DMS53 treated with DMSO at 0.1 percent for 48 hours (cell line): ENCODE measurements around the gene TMEM30B.
"Not testable (repeated sequence)": the region's sequence is repeated elsewhere in the genome, so short reads cannot be mapped to it uniquely, and the experiment has no call there.

Source experiments
- DNase-seq: peaks from one replicate; lab custom pipeline; 2025; ENCODE audit not compliant: unreplicated experiment; lab: John Stamatoyannopoulos, UW

The TMEM30B gene

GRCh38 chr14:61266891-61267740, 14.0 kb downstream of the TMEM30B start:
- no peak for DNase-seq

DNA sequence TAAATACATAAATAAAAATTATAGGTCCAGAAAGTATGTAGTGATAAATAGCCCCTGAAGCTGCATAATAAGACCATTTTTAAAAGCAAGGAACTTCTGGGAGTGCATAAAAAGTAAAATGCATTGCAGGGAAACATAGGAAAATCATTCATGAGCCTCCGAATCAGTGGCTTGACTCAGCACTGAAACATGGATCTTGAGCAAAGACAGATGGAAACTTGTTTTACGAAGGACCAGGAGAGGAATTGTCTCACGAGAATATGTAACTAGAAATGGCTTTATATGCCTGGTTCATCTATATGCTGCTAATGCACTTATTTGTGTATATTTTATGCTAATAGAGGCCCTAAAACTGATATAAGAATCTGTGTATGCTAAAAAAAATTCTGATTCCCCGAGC, 14.7 kb downstream of the TMEM30B start:
- DNase-seq = no peak

- DNase-seq = no peak
These were observed 16.5 kb downstream of the TMEM30B start for GRCh38 chr14:61264651-61265050.

DNA sequence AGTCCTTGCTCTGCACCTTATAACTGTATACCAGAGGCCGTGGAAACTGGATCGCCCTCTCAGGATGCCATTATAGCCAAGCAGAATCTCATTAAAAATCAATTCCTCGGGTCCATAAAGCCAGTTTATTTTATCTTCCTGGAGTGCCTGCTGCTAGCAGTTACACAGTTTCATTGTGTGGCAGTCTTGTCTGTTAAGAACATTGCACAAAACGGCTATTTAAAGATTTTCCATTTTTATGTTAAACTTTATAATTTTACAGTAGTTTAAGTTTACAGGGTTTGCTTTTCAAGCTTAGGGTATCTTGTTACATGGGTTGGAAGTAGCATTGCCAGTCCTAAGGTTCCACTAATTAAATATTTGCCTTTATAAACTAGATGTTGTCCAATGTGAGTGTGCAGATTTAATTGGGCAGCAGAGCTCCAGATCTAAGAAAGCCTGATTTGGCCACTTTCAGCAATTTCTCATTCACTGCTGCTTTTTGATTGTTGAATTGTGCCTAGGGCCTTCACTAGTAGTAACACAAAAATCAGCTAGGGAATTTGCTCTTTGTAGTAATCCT, 17.0 kb downstream of the TMEM30B start:
- no peak for DNase-seq

DNA sequence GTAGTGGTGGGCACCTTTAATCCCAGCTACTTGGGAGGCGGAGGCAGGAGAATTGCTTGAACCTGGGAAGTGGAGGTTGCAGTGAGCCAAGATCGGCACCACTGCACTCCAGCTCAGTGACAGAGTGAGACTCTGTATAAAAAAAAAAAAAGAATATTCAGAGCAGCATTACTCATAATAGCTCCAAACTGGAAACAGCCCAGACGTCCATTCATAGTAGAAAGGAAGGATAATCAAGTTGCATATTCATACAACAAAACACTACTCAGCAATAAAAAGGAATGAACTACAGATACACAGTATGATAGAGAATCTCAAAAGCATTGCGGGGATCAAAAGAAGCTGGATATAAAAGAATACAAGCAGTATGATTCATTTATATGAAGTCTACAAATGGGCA, 19.1 kb downstream of the TMEM30B start:
- DNase-seq = no peak

DNA sequence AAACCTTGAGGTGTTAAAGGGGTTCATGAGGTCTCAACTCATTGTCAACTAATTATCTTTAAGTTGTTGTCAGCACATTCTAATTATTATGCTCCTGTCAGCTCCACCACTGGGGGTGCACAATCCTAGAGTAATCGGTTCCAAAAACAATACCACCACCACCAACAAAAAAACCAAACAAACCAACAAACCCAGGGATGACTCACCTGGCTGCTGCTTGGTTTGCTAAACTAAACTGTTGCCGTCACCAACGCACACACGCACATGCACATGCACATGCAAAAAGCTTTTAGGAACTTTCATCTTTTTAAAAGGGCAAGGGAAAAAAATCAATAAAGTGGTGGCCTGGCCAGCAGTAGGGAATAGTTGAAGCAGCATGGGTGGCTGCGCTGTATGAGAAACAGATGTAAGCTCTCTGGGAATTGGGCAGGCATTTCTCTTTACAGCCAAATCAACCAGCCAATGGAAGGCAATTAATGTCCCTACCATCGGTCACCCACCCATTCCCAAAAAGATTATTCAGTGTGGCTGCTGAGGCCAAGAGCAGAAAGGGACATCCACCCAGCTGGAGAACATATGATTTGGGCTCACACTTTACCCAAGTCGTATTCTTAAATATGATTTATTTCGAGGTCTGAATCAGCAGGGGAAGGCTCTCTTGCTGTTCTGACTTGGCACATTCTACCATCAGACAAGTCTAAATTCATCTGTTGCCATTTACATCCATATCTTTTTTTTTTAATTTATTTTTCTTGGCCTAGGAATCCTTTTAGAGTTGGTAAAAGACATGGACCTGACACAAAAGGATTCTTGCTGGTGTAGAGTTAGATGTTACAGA, 20.0 kb downstream of the TMEM30B start:
- DNase-seq = peak; percentile 31

- DNase-seq = no peak
These were observed 22.2 kb downstream of the TMEM30B start for GRCh38 chr14:61258985-61259384.

- no peak for DNase-seq
These were observed 23.6 kb downstream of the TMEM30B start for GRCh38 chr14:61257469-61258057.

- DNase-seq = no peak
These were observed 24.2 kb downstream of the TMEM30B start for GRCh38 chr14:61256826-61257468.

GRCh38 chr14:61255968-61256367, 25.2 kb downstream of the TMEM30B start:
- DNase-seq = no peak

GRCh38 chr14:61254808-61255526, 26.2 kb downstream of the TMEM30B start:
- no peak for DNase-seq

DNA sequence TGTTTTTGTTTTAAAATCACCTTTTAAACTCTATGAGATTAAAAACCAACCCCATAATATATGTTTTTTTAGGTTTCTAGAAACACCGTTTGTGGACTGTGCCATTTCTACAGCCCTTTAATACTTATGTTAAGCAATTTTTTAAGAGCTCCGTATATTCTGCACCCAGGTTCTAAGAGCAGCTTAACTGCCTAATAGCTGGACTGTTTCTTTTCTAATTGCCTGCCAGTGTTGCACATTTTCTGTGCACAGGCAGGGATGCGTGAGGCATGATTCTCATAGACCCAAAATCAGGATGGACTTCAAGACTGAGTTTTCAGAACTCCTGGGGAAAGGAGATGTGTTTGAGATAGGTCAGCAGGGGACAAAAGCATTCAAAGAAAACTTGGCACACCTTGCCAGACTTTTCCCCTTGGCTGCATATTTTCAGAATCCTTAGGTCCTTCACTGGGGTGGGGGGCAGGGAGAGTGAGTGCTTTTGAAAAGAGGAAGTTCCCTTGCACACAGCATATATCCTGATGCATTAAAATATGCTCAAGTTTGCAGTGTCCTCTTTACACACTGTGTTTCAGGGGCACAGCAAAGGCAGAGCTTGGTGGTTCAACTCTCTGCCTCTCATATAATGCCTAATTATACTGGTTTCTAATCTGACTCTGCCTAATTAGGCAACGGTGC, 27.9 kb downstream of the TMEM30B start:
- no peak for DNase-seq

GRCh38 chr14:61252369-61253063, 28.6 kb downstream of the TMEM30B start:
- peak; percentile 73 for DNase-seq

DNA sequence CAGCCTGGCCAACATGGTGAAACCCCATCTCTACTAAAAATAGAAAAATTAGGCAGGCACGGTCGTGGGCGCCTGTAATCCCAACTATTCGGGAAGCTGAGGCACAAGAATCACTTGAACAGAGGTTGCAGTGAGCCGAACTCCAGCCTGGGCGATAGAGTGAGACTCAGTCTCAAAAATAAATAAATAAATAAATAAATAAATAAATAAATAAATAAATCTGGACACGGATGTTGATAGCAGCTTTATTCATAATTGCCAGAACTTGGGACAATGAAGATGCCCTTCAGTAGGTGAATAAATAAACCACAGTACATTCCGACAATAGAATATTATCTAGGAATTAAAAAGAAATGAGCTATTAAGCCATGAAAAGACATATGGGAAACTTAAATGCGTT, 31.1 kb downstream of the TMEM30B start:
- no peak for DNase-seq

- DNase-seq = no peak
These were observed 33.2 kb downstream of the TMEM30B start for GRCh38 chr14:61247935-61248334.

GRCh38 chr14:61246721-61247120, 34.4 kb downstream of the TMEM30B start:
- no peak for DNase-seq

- no peak for DNase-seq
These were observed 37.1 kb downstream of the TMEM30B start for GRCh38 chr14:61244009-61244408.

GRCh38 chr14:61240206-61240605, 40.9 kb downstream of the TMEM30B start:
- no peak for DNase-seq

DNA sequence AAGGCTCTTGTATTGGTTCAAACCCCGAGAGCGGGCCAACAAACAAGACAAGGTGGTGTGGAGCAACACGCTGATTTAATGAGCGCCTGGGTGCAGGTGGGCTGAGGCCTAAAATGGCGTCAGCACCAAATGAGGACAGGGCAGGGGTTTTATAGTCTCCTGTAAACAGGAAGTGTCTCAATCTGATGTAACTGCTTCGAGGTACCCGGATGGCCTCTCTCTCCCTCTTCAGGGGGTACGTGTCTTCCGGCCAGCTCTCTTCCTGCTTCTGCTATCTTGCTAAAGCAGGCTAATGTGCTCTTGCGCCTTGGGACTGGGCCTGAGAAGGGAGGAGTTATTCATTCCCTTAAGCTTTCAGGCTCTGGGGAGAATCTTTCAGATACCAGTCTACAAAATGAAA, 41.9 kb downstream of the TMEM30B start:
- not testable (repeated sequence) for DNase-seq
